ENCODE results near the gene DBNDD1.

DNA sequence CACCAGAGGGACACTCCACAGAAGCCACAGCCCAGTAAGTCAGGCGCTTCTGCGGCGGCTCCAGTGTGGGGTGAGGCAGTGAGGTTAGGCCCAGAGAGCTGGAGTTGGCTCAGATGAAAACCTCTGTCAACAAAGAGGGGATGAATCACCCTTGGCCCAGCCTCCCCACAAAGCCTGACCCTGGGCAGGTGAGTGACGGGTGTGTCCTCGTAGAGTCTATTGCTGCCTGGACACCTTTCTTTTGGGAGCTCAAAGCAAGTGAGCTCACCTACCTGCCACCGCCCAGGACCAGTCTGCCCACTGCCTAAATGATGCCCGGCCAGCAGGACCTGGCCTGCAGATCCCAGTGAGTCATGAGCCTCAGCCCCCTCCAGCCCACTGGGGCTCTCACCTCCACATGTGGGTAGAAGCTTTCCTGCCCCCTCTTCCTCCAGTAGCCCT is 24.9 kb upstream of the DBNDD1 start:
- no peak for TF ChIP-seq CTCF (IDR thresholded peaks at IDR 0.05; ENCODE audit: insufficient read depth, low read depth, low read length)
- TF ChIP-seq EZH2 (IDR thresholded peaks at IDR 0.05; ENCODE audit: insufficient read depth, low read length): no peak
